MV-4-11 (cell line): ENCODE results near the gene DOCK8.
A peak's percentile ranks its signal among the peaks of the same experiment; 100 is the strongest.
"Not testable (repeated sequence)": the region's sequence is repeated elsewhere in the genome, so short reads cannot be mapped to it uniquely, and the experiment has no call there.

Source experiments
- DNase-seq: peaks from one replicate; lab custom pipeline; 2025; lab: John Stamatoyannopoulos, UW

DOCK8 gene

DNA sequence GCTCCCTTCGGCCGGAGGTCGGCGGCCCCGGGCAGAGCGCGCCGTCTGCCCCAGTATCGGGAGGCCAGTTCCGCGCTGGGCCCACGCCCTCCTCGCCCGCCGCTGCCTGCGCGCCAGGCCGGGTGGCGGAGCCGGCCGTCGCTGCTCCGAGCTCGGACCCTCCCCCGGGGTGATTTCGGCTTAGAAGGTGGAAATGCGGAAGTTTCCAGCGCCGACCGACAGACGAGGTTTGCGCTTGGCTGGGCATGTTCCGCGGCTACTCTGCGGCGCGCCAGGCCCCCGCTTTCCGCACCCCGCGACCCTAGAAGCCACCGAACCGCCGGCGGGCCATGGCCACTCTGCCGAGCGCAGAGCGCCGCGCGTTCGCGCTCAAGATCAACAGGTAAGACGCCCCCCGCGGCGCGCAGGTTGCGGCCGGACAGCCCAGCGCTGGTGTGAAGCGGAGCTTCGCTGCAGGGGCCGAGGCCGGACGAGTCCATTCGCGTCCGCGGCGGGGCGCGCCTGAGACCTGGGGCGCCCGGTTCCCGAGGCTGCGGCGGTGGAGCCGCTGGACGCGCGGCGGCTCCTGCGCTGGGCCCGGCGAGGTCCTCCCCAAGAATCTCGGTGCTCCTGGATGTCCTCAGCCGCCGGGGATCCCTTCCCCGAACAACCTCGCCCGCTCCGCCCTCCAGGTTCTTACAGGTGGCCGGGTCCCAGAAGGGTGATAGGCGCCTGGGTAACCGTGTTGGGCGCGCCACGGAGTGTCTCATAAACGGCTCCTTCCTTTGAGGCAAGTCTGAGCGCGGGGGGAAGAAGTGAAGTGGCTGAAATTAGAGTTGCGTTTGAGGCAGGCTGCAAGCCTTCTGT, at the start of gene DOCK8:
TSS of gene DOCK8 (plus strand) at position 218 of the 846 bp plus-strand sequence. CDS start at position 330, 112 bp downstream.
- peak; percentile 65 for DNase-seq

- not testable (repeated sequence) for DNase-seq
These were observed 44.9 kb upstream of the DOCK8 start for GRCh38 chr9:169757-170156.

DNA sequence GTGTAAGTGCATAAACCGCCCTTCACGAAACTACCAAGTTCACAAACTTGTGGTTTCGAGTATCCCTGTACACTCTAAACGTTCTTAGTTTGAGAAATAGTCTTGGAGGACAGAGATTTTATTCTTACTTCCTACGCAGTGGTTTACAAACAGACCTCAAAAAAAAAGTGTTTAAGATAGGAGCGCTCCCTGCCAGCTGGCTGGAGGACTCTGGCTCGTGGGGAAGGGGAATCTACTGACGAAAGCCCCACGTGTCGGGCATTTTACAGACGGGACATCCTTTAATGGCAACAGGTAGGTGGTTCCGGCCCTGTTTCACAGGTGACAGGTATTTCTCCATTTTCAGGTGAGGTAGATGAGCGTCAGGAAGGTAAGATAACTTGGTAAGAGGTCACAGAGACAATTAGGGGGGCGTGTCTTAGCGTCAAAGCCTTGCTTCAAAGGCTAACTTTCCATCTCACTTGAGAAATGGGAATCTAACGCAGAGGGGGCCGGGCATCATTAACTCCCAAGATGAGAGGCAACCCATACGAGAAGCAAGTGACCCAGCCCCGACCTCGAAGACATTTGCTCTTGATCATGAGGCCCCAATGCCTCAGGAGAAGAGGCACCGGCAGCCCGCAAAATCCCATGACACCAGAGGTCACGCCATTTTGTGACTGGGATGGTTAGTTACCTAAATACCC, 36.4 kb upstream of the DOCK8 start:
- not testable (repeated sequence) for DNase-seq

GRCh38 chr9:178970-179383, 35.7 kb upstream of the DOCK8 start, which contains the start of gene ZNG1A:
TSS of gene ZNG1A (minus strand) at chr9:179056. CDS start at chr9:178969, 87 bp downstream.
- peak; percentile 54 for DNase-seq

DNA sequence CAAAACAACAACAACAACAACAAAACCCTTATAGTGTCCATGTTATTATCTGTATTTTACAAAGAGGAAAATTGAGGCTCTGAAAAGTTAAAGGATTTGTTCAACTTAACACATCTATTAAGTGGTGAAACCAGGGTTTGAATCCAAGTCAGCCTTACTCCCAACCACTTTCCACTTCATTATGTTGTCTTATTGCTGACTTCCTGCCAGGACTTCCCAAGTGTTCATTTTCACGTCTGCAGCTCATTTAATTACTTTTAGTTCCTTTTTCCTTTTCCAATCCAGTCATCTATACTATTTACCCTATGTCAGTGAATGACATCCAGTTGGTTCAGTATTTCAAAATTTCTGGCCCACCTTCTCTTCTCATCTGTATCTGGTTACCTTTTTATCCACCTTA, 15.1 kb upstream of the DOCK8 start:
- DNase-seq = peak; percentile 27

- peak; percentile 47 for DNase-seq
These were observed 8.2 kb upstream of the DOCK8 start for GRCh38 chr9:206481-206880.

GRCh38 chr9:209143-209758, 5.4 kb upstream of the DOCK8 start:
- DNase-seq = peak; percentile 55

DNA sequence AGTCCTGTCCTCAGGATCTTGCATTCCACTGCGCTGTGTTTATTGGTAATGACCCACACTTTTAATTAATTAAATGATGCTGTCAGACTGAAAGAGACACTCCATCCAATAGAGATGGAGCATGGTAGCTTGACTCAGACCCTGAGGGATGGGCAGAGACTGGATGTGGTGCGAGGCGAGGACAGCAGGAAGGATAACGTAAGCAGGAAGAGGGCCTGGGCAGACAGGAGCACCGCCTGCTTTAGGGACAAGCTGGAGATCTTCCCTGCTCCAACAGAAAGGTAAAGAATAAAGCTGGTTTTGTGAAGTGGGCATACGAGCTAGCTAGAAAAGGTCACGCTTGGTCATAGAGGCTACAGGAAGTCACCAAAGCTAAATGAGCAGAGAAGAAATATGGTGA, 3.6 kb upstream of the DOCK8 start:
- no peak for DNase-seq

GRCh38 chr9:211557-211956, 3.1 kb upstream of the DOCK8 start:
- no peak for DNase-seq

DNA sequence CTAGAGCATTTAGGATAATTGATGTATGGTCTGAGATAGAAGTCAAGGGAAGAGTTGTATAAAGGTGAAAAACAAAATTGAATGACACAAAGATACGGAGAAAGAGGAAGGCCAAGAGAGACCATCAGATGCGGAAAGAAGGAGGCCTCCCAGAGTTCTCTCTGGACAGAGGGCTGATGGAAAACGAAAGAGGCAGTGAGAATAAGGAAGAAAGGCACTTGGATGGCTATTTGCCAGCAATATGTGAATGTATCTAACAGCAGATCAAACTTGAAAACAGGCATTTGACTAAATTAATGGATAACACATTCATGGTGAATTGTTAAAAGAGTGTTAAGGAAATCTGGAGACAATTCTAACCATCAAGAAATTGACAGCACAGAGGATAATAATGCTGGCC, 2.4 kb upstream of the DOCK8 start:
- peak; percentile 89 for DNase-seq

- peak; percentile 23 for DNase-seq
These were observed 764 bp upstream of the DOCK8 start for GRCh38 chr9:213901-214300.

GRCh38 chr9:214351-214647, 366 bp upstream of the DOCK8 start:
- DNase-seq = no peak

GRCh38 chr9:215631-216155, 1.0 kb downstream of the DOCK8 start:
- DNase-seq = no peak

DNA sequence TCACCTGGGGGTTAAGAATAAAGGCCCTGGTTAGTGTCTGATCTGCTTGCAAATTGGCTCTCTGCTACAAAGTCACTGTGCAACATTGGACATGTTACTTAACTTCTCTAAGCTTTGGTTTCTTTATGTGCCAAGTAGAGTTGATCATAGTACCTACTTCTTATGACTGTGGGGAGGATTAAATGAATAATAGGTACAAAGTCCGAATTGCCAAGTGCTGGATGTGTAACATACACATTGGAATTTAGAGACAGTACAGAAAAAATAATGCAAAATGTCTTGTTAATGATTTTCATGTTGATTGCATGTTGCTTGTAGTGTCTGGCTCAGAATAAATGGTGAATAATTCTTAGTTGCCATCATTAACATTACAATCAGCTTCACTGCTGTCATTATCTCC, 2.2 kb downstream of the DOCK8 start:
- no peak for DNase-seq

DNA sequence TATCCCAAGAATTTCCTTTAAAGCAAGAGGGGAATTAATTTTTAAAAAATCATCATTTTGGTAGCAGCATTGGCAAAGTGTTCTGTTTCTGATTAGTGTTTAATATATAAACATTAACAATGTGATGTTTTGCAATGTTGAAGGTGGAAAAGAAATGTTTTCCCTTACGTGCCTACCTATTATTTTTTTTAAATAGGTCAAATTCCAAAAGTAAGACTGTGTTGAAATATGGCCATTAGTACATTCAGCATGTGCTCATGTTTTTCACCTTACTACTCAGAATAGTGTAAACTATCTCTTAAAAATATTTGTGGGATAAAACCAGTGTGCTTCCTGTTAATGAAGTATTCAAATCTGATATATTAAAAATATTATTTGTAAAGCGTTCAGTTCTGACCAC, 3.3 kb downstream of the DOCK8 start:
- no peak for DNase-seq

- not testable (repeated sequence) for DNase-seq
These were observed 4.4 kb downstream of the DOCK8 start for GRCh38 chr9:219036-219435.

DNA sequence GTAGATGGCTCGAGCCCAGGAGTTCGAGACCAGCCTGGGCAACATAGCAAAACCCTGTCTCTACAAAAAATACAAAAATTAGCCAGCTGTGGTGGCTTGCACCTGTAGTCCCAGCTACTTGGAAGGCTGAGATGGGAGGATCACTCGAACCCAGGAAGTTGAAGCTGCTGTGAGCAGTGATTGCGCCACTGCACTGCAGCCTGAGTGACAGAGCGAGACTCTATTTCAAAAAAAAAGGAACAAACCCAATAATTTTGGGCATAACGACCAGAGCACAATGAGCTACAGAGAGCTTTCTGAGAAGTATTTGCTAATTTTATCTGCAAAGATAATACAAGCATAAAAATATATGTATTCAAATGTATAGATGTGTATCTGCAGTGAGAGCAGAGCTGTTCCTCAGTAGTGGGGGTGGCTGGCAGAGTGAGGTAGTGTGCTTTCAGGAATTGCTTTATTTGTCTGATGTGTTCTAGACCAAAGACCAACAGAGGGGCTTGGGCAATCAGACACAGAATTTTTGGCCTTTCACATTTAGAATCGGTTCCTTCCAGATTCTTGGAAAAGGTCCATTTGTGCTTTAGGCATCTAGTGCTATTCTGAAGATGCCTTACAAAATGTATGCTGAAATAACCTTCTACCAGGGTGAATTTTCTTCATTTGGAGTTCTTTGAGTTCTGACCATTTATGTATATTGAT, 5.2 kb downstream of the DOCK8 start:
- peak; percentile 88 for DNase-seq

DNA sequence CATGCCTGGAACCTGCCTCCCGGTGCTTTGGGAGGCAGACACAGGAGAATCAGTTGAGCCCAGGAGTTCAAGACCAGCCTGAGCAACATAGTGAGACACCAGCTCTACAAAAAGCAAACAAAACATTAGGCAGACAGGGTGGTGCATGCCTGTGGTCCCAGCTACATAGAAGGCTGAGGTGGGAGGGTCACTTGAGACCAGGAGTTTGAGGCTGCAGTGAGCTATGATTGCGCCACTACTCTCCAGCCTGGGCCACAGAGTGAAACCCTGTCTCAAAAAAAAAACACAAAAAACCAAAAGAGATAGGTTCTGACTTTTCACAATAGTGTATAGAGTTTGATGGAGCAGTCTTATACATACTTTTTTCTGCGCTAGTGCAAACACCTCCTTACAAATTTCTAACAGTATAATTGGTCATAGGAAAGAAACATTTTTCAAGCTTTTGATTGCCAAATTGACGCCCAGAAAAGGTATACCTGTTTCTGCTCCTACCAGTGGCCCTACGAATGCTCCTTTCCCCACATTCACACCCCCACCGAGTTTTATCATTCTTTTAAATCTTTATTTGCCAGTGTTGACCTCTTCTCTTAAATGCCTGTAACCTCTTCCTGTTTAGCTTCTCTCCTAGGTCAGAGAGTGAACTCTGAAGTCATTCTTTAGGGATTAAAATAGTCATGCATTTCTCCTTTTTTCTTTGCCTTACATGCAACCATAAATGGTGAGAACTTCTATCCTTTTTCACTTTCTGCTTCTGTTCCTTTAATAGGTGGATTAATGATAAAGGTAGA, 7.5 kb downstream of the DOCK8 start:
- peak; percentile 83 for DNase-seq

DNA sequence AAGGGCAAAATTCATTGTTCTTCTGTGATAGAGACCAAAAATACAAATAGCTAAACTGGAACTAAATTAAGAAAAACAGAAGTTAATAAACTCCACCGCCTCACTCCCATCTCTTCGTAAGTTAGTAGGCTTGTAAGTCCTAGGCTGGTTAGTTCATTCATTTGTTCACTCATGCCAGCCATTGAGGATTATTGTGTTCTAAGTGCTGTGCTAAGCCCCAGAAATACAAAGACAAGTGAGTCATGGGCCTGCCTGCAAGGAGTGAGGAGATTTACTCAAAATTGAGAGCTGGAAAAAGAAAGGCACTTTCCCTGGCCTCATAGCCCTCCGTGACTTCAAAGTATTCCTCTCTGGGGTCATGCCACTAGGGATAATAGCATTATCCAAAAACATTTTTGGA, 8.5 kb downstream of the DOCK8 start:
- peak; percentile 29 for DNase-seq

GRCh38 chr9:224026-224425, 9.4 kb downstream of the DOCK8 start:
- no peak for DNase-seq
